Measurements from ENCODE around the gene GTF3C2.

The GTF3C2 gene, protein sequence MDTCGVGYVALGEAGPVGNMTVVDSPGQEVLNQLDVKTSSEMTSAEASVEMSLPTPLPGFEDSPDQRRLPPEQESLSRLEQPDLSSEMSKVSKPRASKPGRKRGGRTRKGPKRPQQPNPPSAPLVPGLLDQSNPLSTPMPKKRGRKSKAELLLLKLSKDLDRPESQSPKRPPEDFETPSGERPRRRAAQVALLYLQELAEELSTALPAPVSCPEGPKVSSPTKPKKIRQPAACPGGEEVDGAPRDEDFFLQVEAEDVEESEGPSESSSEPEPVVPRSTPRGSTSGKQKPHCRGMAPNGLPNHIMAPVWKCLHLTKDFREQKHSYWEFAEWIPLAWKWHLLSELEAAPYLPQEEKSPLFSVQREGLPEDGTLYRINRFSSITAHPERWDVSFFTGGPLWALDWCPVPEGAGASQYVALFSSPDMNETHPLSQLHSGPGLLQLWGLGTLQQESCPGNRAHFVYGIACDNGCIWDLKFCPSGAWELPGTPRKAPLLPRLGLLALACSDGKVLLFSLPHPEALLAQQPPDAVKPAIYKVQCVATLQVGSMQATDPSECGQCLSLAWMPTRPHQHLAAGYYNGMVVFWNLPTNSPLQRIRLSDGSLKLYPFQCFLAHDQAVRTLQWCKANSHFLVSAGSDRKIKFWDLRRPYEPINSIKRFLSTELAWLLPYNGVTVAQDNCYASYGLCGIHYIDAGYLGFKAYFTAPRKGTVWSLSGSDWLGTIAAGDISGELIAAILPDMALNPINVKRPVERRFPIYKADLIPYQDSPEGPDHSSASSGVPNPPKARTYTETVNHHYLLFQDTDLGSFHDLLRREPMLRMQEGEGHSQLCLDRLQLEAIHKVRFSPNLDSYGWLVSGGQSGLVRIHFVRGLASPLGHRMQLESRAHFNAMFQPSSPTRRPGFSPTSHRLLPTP

GRCh38 chr2:27356382-27357181 lies at the start of gene GTF3C2:
Gene GTF3C2 (minus strand): TSS chr2:27356764. CDS start chr2:27343554, 13,210 bp downstream.
- peak; percentile 93 for DNase-seq

- DNase-seq = no peak
Measured at GRCh38 chr2:27400348-27401135, 44.0 kb upstream of the GTF3C2 start.

DNA sequence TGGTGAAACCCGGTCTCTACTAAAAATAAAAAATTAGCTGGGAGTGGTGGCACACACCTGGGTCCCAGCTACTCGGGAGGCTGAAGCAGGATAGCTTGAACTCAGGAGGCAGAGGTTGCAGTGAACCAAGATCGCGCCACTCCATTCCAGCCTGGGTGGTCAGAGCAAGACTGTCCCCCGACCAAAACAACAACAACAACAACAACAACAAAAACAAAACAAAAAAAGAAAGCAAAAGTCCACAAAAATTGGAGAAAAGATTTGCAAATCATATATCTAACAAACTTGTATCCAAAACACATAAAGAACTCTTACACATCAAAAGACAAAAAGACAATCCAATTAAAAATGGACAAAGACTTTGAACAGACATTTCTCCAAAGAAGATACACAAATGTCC lies 42.4 kb upstream of the GTF3C2 start:
- DNase-seq = no peak

GRCh38 chr2:27393225-27393624 lies 36.7 kb upstream of the GTF3C2 start:
- DNase-seq = no peak

GRCh38 chr2:27390822-27391679 lies 34.5 kb upstream of the GTF3C2 start:
- DNase-seq = peak; percentile 67

- no peak for DNase-seq
Measured at GRCh38 chr2:27381577-27382181, 25.1 kb upstream of the GTF3C2 start.

DNA sequence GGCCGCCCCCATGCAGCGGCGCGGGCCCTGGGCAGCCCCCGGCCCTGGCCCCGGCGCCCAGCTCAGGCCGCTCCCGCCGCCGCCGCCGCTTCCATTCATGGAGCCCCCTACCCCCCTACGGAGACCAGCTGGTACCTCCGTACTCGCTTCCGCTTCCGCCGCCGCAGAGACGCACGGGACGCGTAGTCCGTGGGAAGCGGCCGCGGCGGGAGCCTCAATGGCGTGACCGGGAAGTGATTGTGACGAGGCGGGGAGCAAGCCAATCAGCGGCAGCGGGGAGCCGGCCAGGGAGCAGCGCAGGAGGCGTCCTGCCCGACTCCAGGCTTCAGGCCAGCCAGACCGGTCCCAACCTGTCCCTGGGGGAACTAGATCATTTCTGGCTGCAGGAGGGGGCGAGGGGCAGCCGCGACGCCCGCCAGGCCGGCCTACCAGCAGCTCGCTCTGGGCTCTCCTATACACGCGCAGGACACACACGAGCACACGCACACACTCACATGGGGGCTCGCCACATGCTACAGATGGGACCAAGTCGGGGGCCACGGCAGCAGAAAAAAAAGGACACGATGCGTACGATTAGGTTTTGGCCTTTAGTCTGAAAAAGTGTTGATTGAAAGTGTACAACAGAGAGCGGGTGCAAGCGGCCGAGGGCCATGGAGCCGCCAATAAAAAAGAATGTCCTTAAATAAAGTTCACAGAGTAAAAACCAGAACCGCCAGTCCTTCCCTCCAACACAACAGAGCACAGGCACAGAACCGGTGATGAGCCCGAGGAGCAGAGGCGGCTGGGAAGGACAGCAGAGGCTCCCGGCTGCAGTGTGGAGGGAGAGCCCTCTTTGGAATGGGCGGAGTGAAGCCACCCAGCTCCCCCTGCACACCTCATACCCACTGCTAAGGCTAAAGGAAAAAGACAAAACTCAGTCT lies 24.3 kb upstream of the GTF3C2 start, which contains the start of gene ZNF513:
TSS of gene ZNF513 (minus strand) at position 109 of the 920 bp plus-strand sequence. CDS start 208 bp downstream, outside the sequence.
- DNase-seq = peak; percentile 92

- peak; percentile 43 for DNase-seq
Measured at GRCh38 chr2:27379836-27380625, 23.5 kb upstream of the GTF3C2 start.

DNA sequence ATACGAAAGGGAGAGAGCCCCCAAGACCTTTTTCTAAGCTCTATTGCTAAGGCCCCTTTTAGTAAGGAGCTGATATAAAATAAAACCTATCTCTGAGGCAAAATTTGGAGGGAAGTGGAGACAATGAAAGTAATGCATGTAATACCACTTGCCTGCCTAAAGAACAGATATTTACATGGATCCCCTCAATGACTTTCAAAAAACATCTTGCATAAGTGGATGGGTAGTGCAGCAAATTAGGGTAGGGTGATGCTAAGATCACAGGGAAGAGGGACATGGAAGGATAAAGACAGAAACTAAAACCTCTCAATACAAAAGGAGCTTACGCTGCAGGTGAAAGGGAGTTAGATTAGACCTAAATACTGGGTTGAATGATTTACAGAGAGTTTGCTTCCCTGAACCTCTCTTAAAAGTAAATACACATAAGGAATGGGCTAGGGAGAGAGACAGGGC lies 22.8 kb upstream of the GTF3C2 start:
- DNase-seq = no peak

DNA sequence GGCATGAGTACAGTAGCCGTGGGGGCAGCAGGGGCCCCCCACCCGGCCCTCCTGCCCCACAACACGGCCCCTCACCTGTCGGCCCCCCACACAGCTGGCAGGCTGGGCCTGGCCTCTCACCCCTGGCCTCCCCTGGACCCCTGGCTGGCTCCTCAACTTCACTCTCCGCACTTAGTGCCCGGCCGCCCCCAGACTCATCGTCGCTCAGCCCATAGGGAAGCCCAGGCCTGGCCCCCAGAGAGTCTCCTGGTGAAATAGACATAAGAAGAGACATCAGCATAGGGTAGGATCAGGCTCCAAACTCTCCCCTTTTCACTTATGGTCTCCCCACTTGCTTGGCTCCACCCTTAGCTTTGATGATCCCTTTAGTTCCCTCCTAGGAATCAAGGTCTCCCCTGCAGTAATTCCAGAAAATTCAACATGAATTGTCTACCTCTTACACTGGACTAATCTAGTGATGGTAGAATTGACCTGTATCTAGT lies 22.3 kb upstream of the GTF3C2 start:
- no peak for DNase-seq

GRCh38 chr2:27378096-27378808 lies 21.7 kb upstream of the GTF3C2 start:
- peak; percentile 19 for DNase-seq

DNA sequence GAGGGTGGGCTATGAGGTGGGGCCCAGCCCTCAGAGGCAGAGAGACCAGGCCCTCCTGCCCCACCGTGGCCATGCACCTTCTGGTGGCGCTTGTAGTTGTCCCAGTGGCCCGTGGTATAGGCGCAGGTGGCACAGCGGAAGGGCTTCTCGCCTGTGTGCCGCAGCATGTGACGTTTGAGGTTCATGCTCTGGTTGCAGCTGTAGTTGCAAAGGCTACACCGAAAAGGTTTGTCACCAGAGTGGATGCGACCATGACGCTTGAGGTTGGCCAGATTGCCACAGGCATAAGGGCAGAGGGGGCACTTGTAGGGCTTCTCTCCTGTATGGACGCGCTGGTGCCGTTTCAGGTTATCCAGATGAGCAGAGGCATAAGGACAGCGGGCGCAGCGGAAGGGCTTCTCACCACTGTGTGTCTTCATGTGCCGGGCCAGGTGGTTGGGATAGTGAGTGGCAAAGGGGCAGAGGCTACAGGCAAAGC lies 21.1 kb upstream of the GTF3C2 start:
- DNase-seq = no peak

DNA sequence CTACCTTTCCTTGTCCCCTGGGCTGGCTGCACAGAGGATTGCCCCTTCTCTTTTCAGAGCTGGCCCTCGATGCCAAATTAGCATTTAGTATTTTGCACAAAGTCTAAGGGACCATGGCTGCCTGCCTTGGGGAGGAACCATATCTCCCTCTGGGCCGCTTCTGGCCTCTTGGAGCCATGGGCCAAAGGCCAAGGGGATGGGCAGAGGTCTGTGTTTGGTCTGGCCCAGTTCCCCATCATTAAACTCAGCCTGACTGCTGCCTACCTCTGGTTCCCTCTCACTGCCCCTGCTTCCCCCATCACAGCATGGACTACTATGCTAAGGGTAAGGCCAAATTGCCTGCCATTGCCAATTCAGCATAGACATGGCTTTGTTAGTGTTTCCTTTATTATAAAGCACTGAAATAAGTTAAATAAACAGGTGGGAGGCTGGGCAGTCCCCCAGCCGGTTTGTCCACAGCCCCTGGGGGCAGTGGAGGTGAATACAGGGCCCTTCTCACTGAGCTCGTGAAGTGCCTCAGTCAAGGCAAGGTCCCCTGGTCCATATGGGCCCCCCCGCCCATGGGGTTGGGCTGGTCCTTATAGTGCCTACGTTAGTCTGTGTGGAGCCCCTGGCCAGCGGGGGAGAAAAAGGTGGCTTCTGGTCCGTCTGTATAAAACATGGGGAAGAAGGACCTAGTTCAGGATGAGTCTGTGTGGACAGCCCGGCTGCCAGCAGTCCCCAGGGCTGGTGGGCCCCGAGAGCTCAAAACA lies 20.5 kb upstream of the GTF3C2 start:
- DNase-seq = no peak

GRCh38 chr2:27376151-27376865 lies 19.7 kb upstream of the GTF3C2 start:
- no peak for DNase-seq

DNA sequence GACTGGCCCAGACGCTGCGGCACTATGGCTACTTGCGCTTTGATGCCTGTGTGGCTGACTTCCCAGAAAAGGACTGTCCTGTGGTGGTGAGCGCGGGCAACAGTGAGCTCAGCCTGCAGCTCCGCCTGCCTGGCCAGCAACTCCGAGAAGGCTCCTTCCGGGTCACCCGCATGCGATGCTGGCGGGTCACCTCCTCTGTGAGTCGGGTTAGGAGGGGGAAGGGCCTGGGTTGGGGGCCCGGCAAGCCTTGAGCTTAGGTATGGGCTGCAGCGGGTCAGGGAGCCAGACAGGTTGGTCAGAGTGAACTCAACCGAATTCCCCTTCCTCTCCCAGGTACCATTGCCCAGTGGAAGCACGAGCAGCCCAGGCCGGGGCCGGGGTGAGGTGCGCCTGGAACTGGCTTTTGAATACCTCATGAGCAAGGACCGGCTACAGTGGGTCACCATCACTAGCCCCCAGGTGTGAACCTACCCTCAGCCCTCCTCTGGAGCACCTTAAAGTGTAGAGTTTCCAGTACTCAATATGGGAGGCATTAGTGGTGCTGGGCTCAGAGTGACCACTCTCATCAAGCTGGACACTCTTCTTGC lies 19.0 kb upstream of the GTF3C2 start:
- no peak for DNase-seq

DNA sequence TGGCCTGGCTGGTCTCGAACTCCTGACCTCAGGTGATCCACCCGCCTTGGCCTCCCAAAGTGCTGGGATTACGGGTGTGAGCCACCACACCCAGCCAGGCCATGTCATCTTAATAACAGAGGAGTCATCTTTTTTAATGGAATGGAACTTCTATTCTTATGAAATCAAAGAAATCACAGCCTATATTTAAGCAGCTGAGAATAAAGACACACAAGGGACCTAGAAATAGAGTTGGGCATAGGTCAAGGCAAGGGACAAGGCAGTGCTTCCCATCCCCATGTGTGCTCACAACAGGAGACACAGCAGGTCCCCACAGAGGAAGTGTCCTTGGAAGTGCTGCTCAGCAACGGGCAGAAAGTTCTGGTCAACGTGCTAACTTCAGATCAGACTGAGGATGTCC lies 17.0 kb upstream of the GTF3C2 start:
- no peak for DNase-seq

Measured in CD4-positive, alpha-beta T cell treated with Interleukin-12 subunit alpha and Interleukin-12 subunit beta, for 1 hour (primary cell).